DOHH2 (cell line): ENCODE measurements around the gene IRF7.

Experiments used
- H3F3A ChIP-seq: fragments of 200-600 bp; sonication (generic), shearing (Covaris generic); 2 replicates; pipeline ENCODE4 v1.6.0; 2016; ENCODE audit warnings: antibody characterized with exemption, mild to moderate bottlenecking; ENCODE audit not compliant: control insufficient read depth, insufficient read depth
- H3K27ac ChIP-seq: fragments of 200-600 bp; sonication (generic); 2 replicates; pipeline ENCODE4 v1.5.1; 2014; ENCODE audit warnings: low read depth, mild to moderate bottlenecking, low read length, moderate library complexity
- H3K27me3 ChIP-seq: fragments of 200-600 bp; sonication (generic); 2 replicates; pipeline ENCODE4 v1.6.1; 2014; ENCODE audit warnings: mild to moderate bottlenecking, low read length, mixed read lengths; ENCODE audit not compliant: control insufficient read depth
- H3K36me3 ChIP-seq: fragments of 200-600 bp; sonication (generic); 2 replicates; pipeline ENCODE4 v1.6.1; 2014; ENCODE audit warnings: mild to moderate bottlenecking, low read length, moderate library complexity, mixed read lengths; ENCODE audit not compliant: control insufficient read depth
- H3K4me1 ChIP-seq: fragments of 200-600 bp; sonication (generic); 2 replicates; pipeline ENCODE4 v1.6.1; 2014; ENCODE audit warnings: mild to moderate bottlenecking, low read length, mixed read lengths; ENCODE audit not compliant: control insufficient read depth
- H3K4me2 ChIP-seq: fragments of 200-600 bp; sonication (generic); 2 replicates; pipeline ENCODE4 v1.6.0; 2014; ENCODE audit warnings: mild to moderate bottlenecking, low read length, moderate library complexity
- H3K4me3 ChIP-seq: fragments of 200-600 bp; sonication (generic); 2 replicates; pipeline ENCODE4 v1.5.1; 2014; ENCODE audit warnings: mild to moderate bottlenecking, low read length, mixed read lengths
- H3K79me2 ChIP-seq: fragments of 200-600 bp; sonication (generic); 2 replicates; pipeline ENCODE4 v1.6.1; 2014; ENCODE audit warnings: mild to moderate bottlenecking, low read length, mixed read lengths; ENCODE audit not compliant: control insufficient read depth
- H3K9me2 ChIP-seq: fragments of 200-600 bp; sonication (generic); replicated peaks from 2 replicates; pipeline ENCODE4 v1.6.1; 2014; ENCODE audit warnings: mild to moderate bottlenecking, low read length, mixed read lengths; ENCODE audit not compliant: control insufficient read depth
- H3K9me3 ChIP-seq: fragments of 200-600 bp; sonication (generic); 2 replicates; pipeline ENCODE4 v1.6.1; 2014; ENCODE audit warnings: antibody characterized with exemption, low read length, mixed read lengths; ENCODE audit not compliant: control insufficient read depth, insufficient read depth
- H4K20me1 ChIP-seq: fragments of 200-600 bp; sonication (generic); 2 replicates; pipeline ENCODE4 v1.6.0; 2014; ENCODE audit warnings: low read depth, mild to moderate bottlenecking, antibody characterized with exemption, low read length, moderate library complexity; ENCODE audit not compliant: control insufficient read depth, insufficient read depth
- CTCF ChIP-seq: fragments of 200-600 bp; sonication (generic); IDR thresholded peaks from one replicate; pipeline ENCODE4 v1.5.1; 2014; ENCODE audit warnings: antibody characterized with exemption, mild to moderate bottlenecking, low read depth, low read length; ENCODE audit not compliant: poor library complexity, severe bottlenecking
- EZH2phosphoT487 ChIP-seq: fragments of 200-600 bp; sonication (generic); IDR thresholded peaks from 2 replicates; pipeline ENCODE4 v1.6.1; 2017; ENCODE audit warnings: borderline replicate concordance, mild to moderate bottlenecking, antibody characterized with exemption, low read length, moderate library complexity, mixed read lengths

Gene IRF7

DNA sequence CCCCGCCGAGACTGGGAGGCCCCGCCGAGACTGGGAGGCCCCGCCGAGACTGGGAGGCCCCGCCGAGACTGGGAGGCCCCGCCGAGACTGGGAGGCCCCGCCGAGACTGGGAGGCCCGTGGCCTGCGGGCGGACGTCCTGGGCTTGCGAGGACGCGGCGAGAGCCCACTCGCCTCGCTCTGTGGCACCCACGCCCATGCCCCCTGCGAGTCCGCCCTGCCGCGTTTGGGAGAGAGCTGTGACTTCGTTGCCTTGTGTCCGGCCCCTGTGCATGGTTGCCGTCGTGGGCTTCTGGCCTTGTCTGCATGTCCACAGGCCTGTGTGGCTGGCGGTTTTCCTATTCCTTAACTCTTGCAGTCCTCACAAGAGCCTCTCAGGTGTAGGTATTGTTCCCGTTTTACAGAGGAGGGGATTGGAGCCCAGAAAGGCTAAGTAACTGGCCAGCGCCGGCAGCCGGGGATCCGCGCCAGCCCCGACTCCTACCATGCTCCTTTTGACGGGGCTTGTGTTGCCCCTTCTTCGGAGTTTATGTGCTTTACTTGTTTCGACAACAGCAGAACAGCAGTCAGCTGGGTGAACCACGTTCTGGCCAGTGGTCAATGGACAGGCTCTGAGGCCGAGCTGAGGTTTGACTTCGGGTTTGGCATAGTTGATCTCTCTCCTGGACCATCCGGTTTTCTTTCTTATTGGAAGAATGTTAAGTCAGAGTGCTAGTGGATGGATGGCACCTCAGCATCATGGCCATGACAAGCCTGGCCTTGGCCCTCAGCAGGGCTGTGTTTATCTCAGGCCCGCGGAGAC, 38.7 kb downstream of the IRF7 start:
- H3K9me3 ChIP-seq: no peaks in the 10 kb centered on the region
- TF ChIP-seq EZH2phosphoT487 (no peak), CTCF (no peak)
- peaks cover 41% of the 10 kb centered on the region for H3K36me3 ChIP-seq
- H3K79me2 ChIP-seq: peaks cover 59% of the 10 kb centered on the region
- H3K27ac ChIP-seq: no peak overlapping the region
- H3K4me3 ChIP-seq: peak overlapping the region; percentile 95
- H3K4me2 ChIP-seq: peak overlapping the region; percentile 95
- H3K9me2 ChIP-seq: no peaks in the 10 kb centered on the region
- H3K4me1 ChIP-seq: peaks cover 30% of the 10 kb centered on the region
- H3F3A ChIP-seq: no peaks in the 10 kb centered on the region
- peaks cover 8% of the 10 kb centered on the region for H3K27me3 ChIP-seq
- H4K20me1 ChIP-seq: peaks cover 25% of the 10 kb centered on the region

DNA sequence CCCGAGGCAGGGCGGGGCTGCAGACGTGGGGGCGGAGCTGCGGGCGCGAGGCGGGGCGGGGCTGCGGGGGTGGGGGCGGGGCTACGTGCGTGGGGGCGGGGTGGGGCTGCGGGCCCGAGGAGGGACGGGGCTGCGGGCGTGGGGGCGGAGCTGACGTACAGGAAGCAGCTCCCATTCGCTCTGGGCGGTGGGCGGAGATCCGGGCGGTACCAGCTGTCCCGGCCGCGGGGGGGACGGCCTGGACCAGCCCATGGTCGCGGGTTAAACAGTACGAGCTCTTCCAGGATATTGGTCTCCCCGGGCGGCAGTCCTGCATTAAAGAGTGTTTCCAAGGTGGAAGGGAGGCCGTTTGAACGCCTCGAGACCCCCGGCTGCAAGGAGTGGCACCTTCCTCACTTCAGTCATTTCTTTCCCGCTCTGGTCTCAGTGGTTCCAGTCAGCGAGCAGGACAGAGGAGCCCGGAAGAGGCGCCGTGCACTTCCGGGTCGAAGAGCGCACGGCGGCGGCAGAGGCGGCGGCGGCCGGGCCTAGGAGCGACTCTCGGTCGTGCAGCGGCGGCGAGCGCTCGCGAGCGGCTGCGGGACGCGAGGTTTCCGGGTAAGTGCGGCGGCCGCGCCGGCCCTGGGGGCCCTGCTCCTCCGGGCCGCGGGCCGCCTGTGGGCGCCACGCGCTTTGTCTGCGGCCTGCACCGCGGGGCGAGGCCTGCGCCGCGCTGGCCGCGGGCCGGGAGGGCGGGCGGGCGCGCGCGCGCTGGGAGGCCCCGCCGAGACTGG, 39.6 kb downstream of the IRF7 start, which contains the start of gene PHRF1:
Gene PHRF1, plus strand, starts transcription at position 475 of the 773 bp plus-strand sequence. CDS start 5,043 bp downstream, outside the sequence.
- Histone ChIP-seq H3K4me2 (peak within 1 kb of the TSS; percentile 97), H3K36me3 (peaks cover 33% of the 10 kb centered on the region), H3K4me1 (peaks cover 30% of the 10 kb centered on the region), H3K4me3 (peak within 1 kb of the TSS; percentile 95), H3K9me2 (no peaks in the 10 kb centered on the region), H3K27me3 (peaks cover 8% of the 10 kb centered on the region), H3K79me2 (peaks cover 50% of the 10 kb centered on the region), H3K9me3 (no peaks in the 10 kb centered on the region), H4K20me1 (peaks cover 25% of the 10 kb centered on the region), H3K27ac (peak within 1 kb of the TSS; percentile 82), H3F3A (no peaks in the 10 kb centered on the region)
- no peak for TF ChIP-seq CTCF
- TF ChIP-seq EZH2phosphoT487: no peak

GRCh38 chr11:575313-575995, 40.3 kb downstream of the IRF7 start:
- peak overlapping the region; percentile 78 for H3K4me3 ChIP-seq
- peaks cover 8% of the 10 kb centered on the region for H3K27me3 ChIP-seq
- no peak for TF ChIP-seq CTCF
- no peak for TF ChIP-seq EZH2phosphoT487
- H3K36me3 ChIP-seq: peaks cover 31% of the 10 kb centered on the region
- peaks cover 43% of the 10 kb centered on the region for H3K79me2 ChIP-seq
- peaks cover 25% of the 10 kb centered on the region for H4K20me1 ChIP-seq
- H3K4me2 ChIP-seq: peak overlapping the region; percentile 97
- no peaks in the 10 kb centered on the region for H3K9me3 ChIP-seq
- no peaks in the 10 kb centered on the region for H3F3A ChIP-seq
- H3K4me1 ChIP-seq: peaks cover 30% of the 10 kb centered on the region
- H3K9me2 ChIP-seq: no peaks in the 10 kb centered on the region
- no peak overlapping the region for H3K27ac ChIP-seq
